DMS153 treated with DMSO at 0.1 percent for 48 hours (cell line): ENCODE measurements around the gene TXK.

Experiments
- DNase-seq: peaks from one replicate; lab custom pipeline; 2025; ENCODE audit not compliant: unreplicated experiment; lab: John Stamatoyannopoulos, UW

The TXK gene

DNA sequence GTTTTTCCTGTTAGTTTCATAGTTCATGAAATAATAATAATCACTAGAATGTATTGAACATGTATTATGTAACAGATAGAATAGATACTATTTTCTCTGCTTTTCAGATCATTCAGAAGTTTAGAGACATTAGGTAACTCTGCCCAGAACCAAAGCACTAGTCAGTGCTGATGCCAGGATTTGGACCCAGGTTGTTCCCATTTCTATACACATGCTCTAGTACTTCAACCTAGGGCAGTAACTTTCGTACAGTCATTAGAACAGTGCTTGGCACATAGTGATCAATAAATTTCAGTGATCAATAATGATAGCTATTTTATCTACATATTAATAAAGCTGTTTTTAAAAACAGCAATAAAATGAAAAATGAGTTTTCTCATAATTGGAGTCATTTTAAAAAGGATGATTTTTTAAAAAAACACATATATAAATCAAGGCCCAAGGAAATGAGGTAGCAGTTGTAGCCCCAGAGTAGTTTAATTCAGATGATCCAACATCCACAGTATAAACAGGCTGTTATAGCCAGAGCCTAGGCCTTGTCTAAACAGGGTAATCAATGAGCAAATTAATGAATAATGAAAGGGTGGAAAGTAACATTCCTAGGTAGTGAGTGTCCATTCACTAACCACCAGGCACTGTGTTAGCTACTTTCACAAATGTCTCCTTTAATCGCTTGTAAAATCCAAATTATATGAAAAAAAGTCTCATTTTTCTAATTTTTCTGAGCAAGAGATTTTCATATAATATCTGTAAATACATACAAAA is 25.6 kb downstream of the TXK start:
- no peak for DNase-seq

DNA sequence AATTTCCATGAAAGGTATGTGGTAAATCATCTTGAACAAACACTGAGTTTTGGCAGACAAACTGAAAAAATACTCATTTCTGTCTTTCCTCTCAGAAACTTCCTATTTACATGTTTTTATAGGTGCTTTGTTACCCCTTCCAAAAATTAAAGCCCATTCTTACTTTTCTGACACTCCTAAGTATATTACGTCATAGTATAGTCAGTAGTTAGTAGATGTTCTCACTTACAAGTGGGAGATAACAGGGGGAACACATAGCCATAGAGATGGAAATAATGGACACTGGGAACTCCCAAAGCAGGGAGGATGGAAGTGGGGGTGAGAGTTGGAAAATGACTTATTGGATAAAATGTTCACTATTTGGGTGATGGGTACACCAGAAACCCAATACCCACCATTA is 28.8 kb downstream of the TXK start:
- DNase-seq = no peak

DNA sequence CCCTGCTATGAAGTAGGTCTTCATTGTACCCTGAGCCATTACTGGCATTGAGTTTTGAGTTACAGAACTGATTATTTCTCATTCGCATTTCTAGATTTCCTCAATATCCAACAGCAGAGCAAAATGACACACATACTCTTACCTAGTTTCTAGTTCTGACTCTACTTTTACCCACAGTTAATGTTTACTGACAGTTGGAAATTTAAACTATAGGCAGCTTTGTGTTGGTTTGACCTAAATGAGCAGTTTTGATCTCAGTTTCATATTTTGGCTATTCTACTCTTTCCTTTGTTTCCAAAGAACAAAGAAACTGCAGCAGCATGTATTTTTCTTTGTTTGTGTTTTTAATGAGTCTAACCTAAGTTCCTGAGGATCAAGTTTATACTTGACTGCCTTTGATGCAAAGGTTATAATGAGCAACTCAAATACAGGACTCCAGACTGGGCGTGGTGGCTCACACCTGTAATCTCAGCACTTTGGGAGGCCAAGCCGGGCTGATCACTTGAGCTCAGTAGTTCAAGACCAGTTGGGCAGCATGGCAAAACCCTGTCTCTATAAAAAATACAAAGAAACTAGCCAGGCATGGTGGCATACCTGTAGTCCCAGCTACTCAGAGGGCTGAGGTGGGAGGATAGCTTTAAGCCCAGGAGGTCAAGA is 30.4 kb downstream of the TXK start:
- no peak for DNase-seq

DNA sequence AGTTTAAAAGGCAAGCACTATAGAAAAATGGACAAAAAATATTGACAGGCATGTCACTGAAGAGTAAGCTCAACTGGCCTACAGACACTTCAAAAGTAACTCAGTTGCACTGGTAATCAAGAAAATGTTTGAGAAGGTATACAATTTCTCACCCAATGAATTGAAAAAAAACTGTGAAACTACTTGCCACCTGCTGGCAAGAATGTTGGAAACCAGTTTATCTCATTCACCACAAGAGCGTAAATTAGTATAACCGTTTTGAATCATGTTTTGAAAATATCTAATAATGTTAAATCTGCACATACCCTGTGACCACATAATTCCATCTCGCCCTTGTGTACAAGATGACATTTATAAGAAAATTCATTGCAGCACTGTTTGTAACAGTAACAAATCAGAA is 31.7 kb downstream of the TXK start:
- DNase-seq = no peak

DNA sequence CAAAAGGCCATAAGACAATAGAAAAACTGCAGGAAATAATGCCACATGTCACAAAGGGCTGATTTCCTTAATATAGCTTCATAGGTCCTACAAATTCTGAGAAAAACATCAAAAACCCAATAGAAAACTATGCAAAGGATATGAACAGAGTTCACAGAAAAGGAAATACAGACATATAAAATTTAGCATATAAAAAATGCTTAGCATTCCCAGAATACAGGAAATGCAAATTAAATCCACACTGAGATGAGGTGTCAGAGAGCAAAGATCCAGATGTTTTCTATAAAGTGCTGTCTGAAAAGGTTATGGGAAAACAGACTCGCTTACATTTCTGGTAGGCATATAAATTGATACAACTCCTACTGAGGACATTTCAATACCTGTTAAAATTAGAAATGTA is 33.8 kb downstream of the TXK start:
- DNase-seq = no peak

DNA sequence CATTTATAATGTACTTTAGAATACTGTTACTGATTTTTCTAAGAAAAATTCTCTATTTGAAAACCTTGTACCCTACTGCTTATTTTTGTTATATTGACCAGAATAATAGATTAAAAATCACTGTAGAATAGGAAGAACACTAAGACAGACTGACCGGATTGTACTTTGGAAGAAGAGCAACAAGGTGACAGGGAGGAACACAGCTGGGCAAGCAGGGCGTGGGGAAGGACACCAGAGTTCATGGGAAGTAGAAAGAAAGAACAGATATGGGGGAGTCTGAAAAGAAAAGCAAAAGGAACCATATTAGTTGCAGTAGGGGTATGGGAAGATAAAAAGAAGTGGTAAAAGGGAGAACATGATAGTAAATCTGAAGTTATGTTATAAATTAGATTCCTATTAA is 38.6 kb downstream of the TXK start:
- DNase-seq = no peak

DNA sequence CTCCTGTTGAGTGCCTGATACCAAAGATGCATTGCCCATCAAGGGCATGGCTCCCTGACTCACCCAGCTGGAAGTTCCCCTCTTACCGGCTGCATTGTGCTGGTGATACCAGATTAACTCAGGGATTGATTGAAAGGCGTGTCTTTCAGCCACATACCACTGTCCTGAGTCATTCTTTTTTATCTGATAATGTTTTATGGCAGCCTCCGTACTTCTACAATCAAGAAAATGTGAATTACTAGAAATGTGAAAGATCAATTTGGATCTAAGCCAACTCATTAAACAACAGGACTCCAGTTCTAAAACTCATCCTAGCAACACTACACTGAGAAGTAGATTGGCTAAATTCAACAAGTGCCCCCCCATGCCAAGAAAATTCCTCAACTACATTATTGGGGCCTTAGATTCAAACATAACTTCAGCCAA is 40.0 kb downstream of the TXK start:
- DNase-seq = no peak

DNA sequence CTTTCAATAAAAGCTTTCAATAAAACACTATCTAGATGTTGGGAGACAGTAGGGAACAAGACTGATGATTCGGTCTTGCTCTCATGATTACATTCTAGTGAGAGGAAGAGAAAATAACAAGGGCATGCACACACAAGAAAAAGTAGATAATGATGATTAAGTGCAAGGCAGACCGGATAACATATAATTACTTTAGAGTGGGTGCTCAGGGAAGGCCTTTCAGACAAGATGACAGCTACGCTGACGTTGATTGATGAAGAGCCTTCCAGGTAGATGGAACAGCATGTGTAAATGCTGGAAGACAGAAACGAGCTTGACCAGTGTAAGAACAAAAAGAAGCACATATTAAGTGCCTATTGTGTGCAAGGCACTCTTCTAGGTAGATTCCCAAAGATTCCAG is 43.4 kb downstream of the TXK start:
- DNase-seq = no peak

DNA sequence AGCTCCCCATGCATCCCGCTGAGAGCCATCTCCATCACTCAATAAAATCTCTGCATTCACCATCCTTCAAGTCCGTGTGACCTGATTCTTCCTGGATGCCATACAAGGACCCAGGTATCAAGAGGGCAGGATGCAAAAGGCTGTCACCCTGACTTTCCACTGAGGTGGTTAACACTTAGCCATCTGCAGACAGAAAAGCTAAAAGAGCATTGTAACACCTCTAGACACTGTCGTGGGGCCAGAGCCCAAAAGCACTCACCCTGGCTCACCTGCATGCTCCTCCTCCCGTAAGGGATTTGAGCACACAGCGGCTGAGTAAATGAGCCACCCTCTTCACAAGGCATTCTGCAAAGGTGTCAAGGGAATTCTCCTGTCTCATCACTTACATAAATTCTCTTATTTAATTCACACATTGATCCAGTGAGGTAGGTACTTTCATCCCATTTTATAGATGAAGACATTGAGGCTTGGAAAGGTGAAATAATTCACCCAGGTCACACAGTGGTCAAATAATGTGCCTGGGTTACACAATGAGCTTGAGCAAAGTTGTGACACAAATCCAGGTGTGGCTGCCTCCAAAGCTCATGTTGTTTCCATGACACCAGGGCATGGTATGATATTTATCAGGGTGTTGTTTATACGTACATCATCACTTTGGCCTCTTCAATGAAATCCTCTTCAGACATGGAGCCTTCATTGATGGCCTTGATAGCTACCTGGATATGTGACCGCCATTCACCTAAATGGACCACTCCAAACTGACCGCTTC is 48.0 kb downstream of the TXK start:
- DNase-seq = no peak

DNA sequence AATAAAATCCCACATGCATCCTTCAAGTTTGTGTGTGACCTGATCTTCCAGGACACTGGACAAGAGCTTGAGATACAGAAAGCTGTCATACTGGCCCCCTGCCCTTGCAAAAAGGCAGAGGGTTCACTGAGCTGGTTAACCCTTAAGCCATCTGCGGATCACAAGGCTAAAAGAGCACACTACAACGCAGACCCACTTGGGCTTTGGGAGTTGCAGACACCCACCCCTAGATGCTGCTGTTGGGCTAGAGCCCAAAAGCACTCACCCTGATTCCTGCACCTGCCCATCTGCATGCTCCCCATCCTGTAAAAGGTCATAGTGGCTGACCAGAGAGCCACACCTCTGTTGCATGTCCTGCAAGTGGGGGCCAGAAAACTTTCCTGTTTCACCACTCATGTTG is 51.1 kb downstream of the TXK start:
- no peak for DNase-seq

DNA sequence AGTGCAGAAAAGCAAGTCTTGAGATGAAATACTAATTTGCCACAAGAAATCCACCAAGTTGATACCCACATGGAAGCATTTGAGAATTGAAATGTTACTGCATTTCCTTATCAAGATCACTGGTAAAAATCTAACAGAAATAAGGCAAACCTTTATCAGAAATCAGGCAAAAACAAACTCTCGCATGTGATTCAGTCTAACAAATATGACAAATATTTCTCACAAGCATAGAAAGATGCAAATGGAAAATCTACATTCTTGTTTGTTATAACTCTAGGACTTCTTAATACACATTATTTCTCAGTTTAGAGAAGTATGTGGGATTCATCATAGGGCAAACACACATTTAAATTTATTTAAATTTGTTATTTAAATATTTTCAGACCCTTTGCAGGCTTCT is 52.9 kb downstream of the TXK start:
- DNase-seq = no peak

DNA sequence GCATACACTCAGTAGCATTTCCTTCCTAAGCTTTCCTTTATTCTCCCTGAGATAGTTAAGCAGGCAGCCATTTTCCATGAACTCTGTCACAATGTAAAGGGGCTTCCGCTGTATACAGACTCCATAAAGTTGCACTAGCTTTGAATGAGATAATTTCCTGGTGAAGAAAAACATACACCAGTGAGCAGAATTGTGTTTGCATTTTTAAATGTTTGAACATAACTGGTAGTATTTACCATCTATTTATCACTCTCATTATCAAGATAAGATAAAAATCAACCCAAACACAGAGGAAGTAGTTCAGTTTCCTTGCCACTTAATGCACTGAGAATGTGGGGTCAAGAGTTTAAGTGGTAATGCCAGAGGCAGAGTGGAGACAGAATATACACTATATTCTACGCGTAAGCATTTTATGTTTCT is 54.1 kb downstream of the TXK start:
- DNase-seq = no peak

DNA sequence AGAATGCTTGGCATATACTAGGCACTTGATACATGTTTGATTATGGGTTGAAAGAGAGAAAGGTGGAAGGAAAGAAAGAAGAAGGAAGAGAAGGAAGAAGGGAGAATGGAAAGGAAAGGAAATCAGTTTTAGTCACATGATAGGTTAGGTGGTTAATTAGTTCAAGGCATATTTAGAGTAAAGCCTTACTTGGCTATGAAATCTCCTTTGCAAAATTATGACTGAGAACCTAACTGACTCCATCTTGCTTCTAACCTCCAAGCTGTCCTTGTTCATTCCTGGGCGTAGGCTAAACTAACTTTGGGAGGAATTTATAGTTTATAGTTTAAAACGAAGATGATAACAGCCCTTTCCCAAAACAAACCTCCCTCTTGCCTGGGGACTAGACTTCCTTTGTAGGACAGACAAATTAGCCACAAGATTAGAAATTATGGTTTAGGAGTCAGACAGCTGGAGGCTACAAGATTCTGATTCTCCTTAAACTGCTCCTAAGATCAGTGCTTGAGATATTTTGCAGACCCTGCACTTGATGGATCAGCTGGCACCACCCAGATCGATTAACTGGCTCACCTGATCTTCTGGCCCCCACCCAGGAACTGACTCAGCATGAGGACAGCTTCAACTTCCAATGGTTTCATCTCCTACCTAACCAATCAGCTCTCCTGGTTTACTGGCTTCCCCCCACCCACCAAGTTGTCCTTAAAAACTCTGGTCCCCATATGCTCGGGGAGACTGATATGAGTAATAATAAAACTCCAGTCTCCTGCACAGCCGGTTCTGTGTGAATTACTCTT is 55.0 kb downstream of the TXK start:
- DNase-seq = no peak

DNA sequence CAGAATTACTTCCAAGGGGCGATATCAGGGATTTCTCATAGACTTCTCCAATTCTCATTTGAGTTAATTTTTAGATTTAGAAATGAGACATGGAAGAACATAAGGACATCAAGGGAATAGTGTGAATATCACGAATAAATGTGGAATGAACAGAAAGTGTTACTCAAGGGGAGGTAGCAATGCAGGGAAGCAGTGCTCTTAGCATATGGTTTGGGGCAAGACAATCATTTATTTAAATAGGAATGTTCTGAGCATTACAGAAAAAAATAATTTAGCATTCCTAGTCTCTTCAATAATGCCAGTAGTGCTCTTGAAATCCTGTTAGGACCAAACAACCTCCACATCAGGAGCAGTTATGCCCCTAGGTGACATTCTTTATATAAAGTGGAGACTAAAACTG is 55.6 kb downstream of the TXK start:
- DNase-seq = no peak

DNA sequence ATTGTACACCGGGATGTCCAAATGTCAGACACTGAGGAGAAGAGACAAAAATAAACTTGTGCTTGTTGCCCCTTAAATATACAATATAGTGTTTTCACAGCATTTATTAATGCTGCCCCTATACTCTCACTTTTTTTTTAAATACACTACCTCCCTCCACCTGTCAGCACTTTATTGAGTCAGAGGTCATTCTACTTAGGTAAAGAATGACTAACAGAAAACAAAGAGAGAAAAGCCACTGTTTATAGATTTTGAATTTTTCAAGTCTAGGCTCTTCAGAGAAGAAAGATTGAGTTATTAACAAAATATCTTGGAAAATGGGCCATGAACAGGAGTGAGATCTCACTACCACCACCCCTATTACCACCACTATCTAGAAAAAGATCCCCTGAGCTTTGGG is 59.4 kb downstream of the TXK start:
- no peak for DNase-seq

DNA sequence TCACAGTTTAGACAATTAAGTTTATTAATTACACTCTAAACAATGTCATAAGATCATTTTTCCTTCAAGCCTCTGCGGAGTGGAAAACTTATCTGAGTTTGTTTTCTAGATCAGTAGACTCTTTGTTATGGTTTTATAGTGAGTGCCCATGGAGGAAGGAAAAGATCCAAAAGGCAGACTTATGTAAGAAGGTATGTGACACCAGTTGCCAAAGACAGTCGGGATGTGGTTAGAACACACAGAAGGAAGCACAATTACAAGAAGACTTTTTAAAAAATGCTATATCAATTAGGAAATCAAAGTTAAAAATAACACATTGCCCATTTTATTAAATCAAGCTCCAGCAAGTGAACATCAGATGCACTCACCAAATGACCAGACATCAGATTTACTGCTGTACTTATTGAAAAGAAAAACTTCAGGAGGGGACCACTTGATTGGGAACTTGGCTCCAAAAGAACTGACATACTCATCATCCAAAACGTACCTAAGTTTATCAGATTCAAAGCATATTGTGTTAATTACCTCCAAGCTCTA is 60.4 kb downstream of the TXK start:
- no peak for DNase-seq

DNA sequence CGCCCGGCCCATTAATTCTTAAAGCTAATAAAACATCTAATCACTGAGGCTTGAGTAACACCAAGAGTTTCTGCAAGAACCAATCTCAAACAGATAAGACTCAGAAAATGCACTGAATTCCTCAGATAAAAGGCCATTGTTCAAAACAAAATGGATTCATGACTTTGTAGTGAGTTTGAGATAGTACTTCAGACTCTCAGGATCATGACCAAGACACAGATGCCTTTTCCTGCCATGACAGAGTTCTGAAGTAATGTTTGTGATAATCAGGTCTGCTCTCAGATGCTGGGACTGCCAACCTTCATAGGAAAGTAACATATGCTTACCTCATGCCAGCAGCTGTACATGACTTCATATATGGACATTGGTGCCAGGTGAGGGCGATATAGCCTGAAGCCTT is 62.9 kb downstream of the TXK start:
- DNase-seq = no peak

DNA sequence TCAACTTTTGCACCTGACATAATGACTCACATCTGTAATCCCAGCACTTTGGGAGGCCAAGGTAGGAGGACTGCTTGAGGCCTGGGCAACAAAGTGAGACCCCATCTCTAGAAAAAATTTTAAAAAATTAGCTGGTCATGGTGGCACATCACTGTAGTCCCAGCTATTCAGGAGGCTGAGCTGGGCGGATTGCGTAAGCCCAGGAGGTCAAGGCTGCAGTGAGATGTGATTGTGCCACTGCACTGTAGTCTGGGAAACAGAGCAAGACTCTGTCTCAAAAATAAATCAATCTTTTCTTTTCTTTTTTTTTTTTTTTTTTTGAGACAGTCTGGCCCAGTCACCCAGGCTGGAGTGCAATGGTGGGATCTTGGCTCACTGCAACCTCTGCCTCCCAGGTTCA is 65.0 kb downstream of the TXK start:
- DNase-seq = no peak

DNA sequence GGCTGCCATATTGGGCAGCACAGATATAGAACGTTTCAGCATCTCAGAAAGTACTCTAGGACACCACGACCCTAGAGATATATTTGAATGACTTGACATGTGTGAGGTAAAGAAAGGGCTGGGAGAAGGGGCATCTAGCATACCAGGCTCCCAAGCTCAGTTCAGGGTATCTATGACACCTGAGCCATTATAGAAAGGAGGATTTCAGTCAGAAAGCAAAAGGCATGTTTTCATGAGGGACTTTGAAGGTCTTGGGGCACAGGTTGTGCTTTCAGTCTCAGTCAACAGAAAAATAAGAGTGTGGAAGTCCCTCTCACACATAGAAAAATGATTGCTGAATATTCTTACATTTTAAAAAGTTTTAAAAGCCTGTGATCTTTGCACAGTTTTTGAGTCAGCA is 65.9 kb downstream of the TXK start:
- no peak for DNase-seq

DNA sequence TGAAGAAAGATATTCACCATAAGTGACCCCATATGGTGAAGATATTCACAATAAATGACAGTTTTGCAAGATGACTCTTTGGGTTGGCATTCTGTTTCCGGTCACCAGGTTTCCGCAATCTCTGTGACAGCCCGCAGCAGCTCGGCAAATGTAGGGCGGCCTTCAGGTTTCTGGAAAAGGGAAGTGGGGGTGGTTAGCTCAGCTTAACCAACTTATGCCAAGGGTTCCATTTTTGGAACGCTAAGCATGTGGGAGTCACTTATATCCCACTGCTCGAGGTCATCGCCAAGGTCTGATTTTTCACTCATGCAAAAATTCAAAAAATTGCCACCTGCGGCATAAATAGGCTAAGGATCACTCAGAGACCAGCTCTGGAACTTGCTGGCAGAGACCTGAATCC is 66.5 kb downstream of the TXK start:
- DNase-seq = no peak

DNA sequence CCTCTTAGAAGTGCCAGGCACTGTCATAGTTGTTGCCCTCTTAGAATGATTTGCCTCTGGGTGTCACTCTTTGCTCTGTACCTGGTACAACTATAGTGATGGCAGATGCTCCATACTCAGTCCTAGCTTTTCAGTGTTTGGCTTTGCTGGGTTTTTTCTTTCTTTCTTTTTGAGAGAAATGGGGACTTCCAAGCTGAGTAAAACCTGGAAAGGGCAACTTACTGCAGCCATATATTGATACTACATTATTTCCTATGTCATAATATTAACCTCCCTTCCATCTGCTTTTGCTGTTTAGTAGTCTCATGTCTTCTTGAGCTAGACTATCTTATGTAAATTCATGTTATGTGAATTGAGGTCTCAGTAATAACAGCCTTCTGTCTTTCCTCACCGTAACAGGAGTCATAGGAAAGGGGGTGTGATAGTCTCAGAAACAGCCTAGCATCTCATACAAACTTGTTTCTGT is 68.4 kb downstream of the TXK start:
- no peak for DNase-seq
